PC-3 (cell line): ENCODE results near the gene ETV1.

Source experiments
- CTCF ChIP-seq: fragments of 300-600 bp; sonication (generic); conservative IDR thresholded peaks from 2 replicates; pipeline ENCODE4 v1.5.1; 2017; ENCODE audit warnings: antibody characterized with exemption, low read depth, mild to moderate bottlenecking, low read length
- EZH2 ChIP-seq: fragments of 300-600 bp; sonication (generic); IDR thresholded peaks from one replicate; pipeline ENCODE4 v1.6.1; 2017; ENCODE audit warnings: antibody characterized with exemption, mild to moderate bottlenecking, low read length; ENCODE audit not compliant: unreplicated experiment

DNA sequence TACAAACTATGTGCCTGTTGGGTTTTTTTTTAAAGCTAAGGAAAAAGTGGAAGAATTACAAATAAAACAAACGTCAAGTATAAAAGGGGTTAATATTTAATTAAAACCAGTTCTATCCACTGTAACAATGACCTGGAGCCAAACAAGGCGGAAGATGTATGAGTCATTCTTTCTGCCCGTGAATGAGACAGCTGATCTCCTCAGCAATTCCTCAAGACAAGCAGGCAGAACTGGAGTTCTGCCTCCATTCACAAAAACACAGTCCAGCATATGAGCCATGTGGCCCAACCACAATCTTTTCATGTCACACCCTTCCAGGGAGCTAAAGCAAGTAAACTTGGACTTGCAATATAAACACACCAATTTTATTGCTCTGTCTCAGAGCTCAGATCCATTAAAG, 8.4 kb downstream of the ETV1 start:
- TF ChIP-seq CTCF, result no peak
- no peak for TF ChIP-seq EZH2
